SH-SY5Y (cell line): ENCODE data around the gene TMEM151B.

Experiments
- GATA2 ChIP-seq: IDR thresholded peaks from 2 replicates; pipeline ENCODE4 v1.6.1; 2011; ENCODE audit warnings: mild to moderate bottlenecking, low read depth, low read length
- GATA3 ChIP-seq: IDR thresholded peaks from 2 replicates; pipeline ENCODE4 v1.6.1; 2011; ENCODE audit warnings: low read depth, mild to moderate bottlenecking, low read length, moderate library complexity

The TMEM151B gene

DNA sequence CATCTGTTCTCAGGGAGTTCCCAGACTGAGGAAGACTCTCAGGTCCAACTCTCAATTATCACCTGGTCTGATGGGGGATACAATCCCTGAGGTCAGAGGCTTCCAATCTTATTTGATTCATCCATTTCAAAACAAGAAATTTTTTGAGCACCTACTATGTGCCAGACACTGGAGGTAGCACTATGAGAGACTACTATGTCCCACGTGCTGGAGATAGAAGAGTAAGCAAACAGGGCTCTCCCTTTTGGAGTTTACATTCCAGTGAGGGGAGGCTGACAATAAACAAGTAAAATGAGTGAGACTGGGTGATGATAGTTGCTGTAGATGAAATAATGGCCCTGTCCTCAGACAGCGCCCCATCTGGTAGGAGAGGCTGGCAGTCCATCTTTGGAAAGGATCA lies 16.5 kb downstream of the TMEM151B start:
- no peak for TF ChIP-seq GATA3
- TF ChIP-seq GATA2 = no peak

DNA sequence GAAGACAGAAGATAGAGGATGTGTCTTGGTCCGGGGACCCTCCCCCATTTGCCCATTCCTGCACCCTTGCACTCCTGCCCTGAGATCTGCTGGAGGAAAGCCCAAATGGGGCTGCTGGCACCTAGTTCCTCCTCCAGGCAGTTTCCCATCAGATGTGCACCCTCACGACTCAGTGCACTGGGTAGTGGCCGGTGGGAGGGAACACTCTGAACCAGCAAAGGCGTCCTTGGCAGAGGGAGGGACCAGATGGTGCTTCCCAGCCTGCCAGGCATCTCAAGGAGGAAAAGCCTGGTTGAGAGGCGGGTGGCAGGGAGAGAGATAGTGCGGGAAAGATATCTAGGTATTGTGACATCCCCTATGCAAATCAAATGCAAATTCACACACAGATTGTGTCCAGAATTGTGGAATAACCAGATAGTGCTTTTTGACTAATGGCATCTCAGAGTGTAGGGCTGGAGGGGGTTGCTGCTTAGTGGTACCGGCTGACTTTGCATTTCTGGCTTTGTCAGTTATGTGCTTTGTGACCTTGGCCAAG lies 19.5 kb downstream of the TMEM151B start:
- no peak for TF ChIP-seq GATA2
- TF ChIP-seq GATA3 = no peak

DNA sequence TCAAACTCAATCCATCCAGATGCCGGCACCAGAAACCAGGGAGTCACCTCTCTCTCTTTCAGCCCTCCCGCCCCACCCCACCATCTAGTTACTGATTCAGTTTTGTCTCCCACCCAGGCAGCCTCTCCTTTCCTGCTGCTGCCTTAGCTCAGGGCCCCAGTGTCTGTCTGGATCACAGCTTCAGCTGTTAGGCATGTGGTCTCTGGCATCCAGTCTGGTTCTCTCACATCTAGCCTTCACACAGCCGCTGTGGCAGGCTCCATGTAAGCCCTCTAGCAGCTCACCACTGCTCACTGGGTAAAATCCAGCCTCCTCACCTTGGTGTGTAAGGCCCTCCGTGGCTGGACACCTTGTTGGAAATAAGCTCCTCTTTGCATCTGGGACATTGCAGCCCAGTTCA lies 21.6 kb downstream of the TMEM151B start:
- TF ChIP-seq GATA3 (no peak), GATA2 (no peak)

- TF ChIP-seq GATA3 (no peak), GATA2 (no peak)
Observed at GRCh38 chr6:44292661-44293365, 22.6 kb downstream of the TMEM151B start.

GRCh38 chr6:44294832-44295791 lies 24.9 kb downstream of the TMEM151B start:
- no peak for TF ChIP-seq GATA2
- TF ChIP-seq GATA3 = no peak

GRCh38 chr6:44297063-44298038 lies 27.1 kb downstream of the TMEM151B start:
- TF ChIP-seq GATA3 = no peak
- no peak for TF ChIP-seq GATA2

DNA sequence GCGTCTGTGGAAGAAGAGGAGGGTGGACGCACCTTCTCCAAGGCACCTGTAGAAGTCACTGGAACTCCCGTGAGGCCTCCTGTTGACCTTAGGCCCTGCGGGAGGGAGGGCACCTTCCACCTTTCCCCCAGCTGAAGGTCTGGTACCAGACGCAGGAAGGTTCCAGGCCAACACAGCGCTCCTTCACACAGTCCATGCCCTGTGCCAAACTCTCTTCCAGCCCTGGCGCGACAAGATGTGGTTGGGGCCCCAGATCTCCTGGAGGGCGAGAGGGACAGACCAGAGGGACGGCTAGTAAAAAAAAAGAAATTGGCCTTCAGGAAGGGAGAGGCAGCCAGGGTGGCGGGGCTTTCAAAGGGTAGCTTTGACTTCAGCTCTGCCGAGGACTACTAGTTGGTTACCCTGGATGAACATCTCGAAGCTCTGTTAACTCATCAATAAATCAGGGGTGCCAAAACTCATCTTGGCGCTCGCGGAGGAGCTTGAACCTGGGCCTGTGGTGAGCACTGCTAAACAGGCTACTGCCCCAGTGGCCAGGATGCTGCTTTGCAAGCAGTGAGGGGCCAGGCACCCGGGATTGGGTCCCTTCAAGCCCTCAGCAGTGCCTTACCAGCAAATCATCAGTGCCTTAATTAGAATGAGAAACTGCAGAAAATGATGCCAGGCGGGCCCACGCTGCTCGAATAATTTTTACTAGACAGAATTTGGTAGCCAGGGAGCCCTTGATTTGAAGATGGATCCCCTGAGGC lies 28.0 kb downstream of the TMEM151B start:
- TF ChIP-seq GATA2 (no peak), GATA3 (no peak)

DNA sequence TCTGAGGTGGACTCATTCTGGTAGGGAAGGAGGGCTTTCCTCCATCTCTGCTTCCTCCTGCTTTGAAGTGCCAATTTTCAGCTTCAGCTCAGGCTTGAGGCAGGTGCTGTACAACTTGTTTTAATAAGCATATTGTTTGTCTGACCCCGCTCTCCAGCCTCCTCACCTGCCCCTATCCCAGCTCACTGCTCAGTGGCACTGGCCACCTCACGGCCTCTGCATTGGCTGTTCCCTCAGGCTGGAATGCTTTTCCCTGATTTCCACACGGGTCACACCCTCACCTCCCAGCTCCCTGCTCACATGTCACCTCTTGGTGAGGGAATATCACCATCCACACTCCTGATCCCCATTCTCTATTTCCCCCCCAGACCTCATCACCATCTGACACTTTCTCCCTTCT lies 28.6 kb downstream of the TMEM151B start:
- TF ChIP-seq GATA2 (no peak), GATA3 (no peak)

- no peak for TF ChIP-seq GATA3
- TF ChIP-seq GATA2 = no peak
Observed at GRCh38 chr6:44300292-44300823, 30.1 kb downstream of the TMEM151B start.

- TF ChIP-seq GATA2 = no peak
Observed at GRCh38 chr6:44301106-44301505, 30.9 kb downstream of the TMEM151B start.

GRCh38 chr6:44301782-44302564 lies 31.7 kb downstream of the TMEM151B start:
- TF ChIP-seq GATA2 (no peak), GATA3 (no peak)

GRCh38 chr6:44302856-44303255 lies 32.6 kb downstream of the TMEM151B start:
- TF ChIP-seq GATA2 (no peak), GATA3 (no peak)

- TF ChIP-seq GATA2 (no peak), GATA3 (no peak)
Observed at GRCh38 chr6:44303842-44304241, 33.6 kb downstream of the TMEM151B start.
